GM12878 (cell line): ENCODE measurements around the gene MED1. TPM values are rescaled to one million over a fixed set of nuclear protein-coding genes. Genes with fewer than 3 reads are reported as not detected.

ENCODE experiments used
- ATAC-seq: fragments of 200-7000 bp; cut with Tn5 transposase; 3 replicates; pipeline ENCODE4 v1.9.1; 2020; ENCODE audit warnings: mild to moderate bottlenecking, moderate library complexity
- BruUV-seq: library from RNA; stranded (reverse); fragments of 400-500 nt; replicated peaks from 2 replicates; lab custom pipeline; 2021; lab: Mats Ljungman, UMichigan
- CTCF ChIA-PET: fragments of 300-600 bp; sonication (Branson Sonifier 250); formaldehyde crosslinking; extraction: SDS; loops from one replicate; lab custom pipeline; 2021; ENCODE audit warnings: inconsistent platforms; lab: Yijun Ruan, JAX
- POLR2A ChIA-PET: fragments of 350-600 bp; formaldehyde crosslinking; extraction: SDS; loops from one replicate; lab custom pipeline; 2021; ENCODE audit warnings: inconsistent platforms; lab: Charles Lee
- RAD21 ChIA-PET: fragments of 300-600 bp; sonication (Branson Sonifier 250); formaldehyde crosslinking; loops from one replicate; lab custom pipeline; 2023; ENCODE audit warnings: antibody characterized with exemption; ENCODE audit not compliant: unreplicated experiment; lab: Charles Lee
- SMC1A ChIA-PET: fragments of 300-600 bp; sonication (Branson Sonifier 250); formaldehyde crosslinking; loops from one replicate; lab custom pipeline; 2023; ENCODE audit not compliant: unreplicated experiment, uncharacterized antibody; lab: Charles Lee
- DNase-seq: peaks from one replicate; pipeline ENCODE4 v3.0.0-alpha.2; 2011; ENCODE audit warnings: low read depth, low spot score
- FAIRE-seq: peaks from 3 replicates; lab custom pipeline; 2011; peaks lifted over from hg19 to GRCh38; lab: Jason Lieb, UNC
- H2AFZ ChIP-seq: 2 replicates; pipeline ENCODE4 v1.6.0; 2011; ENCODE audit warnings: low read depth, low read length, control low read depth; ENCODE audit not compliant: control insufficient read depth
- H3K27ac ChIP-seq: 2 replicates; pipeline ENCODE4 v1.5.1; 2011; ENCODE audit warnings: control low read depth; ENCODE audit not compliant: control insufficient read depth, insufficient read depth
- H3K27me3 ChIP-seq, 2 experiments: replicated peaks in 1 of 2; 2 replicates each; pipeline versions ENCODE4 v1.6.0 to v1.6.1; 2011; ENCODE audit warnings: low read length in 1 of 2; ENCODE audit not compliant: control insufficient read depth in 2 of 2, insufficient read depth in 2 of 2
- H3K36me3 ChIP-seq, 2 experiments: 2 replicates each; pipeline ENCODE4 v1.5.1; 2011; ENCODE audit warnings: low read length in 1 of 2; ENCODE audit not compliant: control insufficient read depth in 2 of 2, insufficient read depth in 2 of 2
- H3K4me1 ChIP-seq: 2 replicates; pipeline ENCODE4 v1.6.1; 2011; ENCODE audit warnings: mild to moderate bottlenecking, low read length, moderate library complexity, mixed read lengths; ENCODE audit not compliant: control insufficient read depth, insufficient read depth
- H3K4me2 ChIP-seq: 2 replicates; pipeline ENCODE4 v1.6.0; 2011; ENCODE audit warnings: control low read depth; ENCODE audit not compliant: control insufficient read depth, insufficient read depth
- H3K4me3 ChIP-seq: fragments of 200-600 bp; sonication (generic); 2 replicates; pipeline ENCODE4 v1.5.1; 2016
- H3K79me2 ChIP-seq: 2 replicates; pipeline ENCODE4 v1.6.0; 2011; ENCODE audit warnings: low read length; ENCODE audit not compliant: control insufficient read depth, insufficient read depth
- H3K9ac ChIP-seq: 2 replicates; pipeline ENCODE4 v1.8.0; 2011; ENCODE audit warnings: low read length, control low read depth, mixed read lengths; ENCODE audit not compliant: control insufficient read depth, insufficient read depth
- H3K9me3 ChIP-seq: replicated peaks from 3 replicates; pipeline ENCODE4 v1.5.1; 2011; ENCODE audit warnings: mild to moderate bottlenecking, low read length; ENCODE audit not compliant: control insufficient read depth, insufficient read depth
- H4K20me1 ChIP-seq: 2 replicates; pipeline ENCODE4 v1.6.0; 2011; ENCODE audit not compliant: control insufficient read depth, insufficient read depth
- CBX5 ChIP-seq: sonication (generic); IDR thresholded peaks from 2 replicates; pipeline ENCODE4 v1.6.1; 2016; ENCODE audit warnings: low read depth, moderate library complexity, mild to moderate bottlenecking, inconsistent platforms
- CEBPZ ChIP-seq: fragments of 150-350 bp; IDR thresholded peaks from 2 replicates; pipeline ENCODE4 v1.6.1; 2016; ENCODE audit warnings: low read depth, low read length
- CREB1 ChIP-seq: IDR thresholded peaks from 2 replicates; pipeline ENCODE4 v1.6.1; 2012; ENCODE audit warnings: low read depth, mild to moderate bottlenecking, inconsistent platforms
- CUX1 ChIP-seq: IDR thresholded peaks from 2 replicates; pipeline ENCODE4 v1.6.1; 2012; ENCODE audit warnings: improper control_type of control experiment, low read depth, low read length; ENCODE audit not compliant: insufficient replicate concordance
- ESRRA ChIP-seq: IDR thresholded peaks from 2 replicates; pipeline ENCODE4 v1.6.1; 2012; ENCODE audit warnings: mild to moderate bottlenecking, low read length, improper control_type of control experiment
- HCFC1 ChIP-seq: fragments of 150-350 bp; IDR thresholded peaks from 2 replicates; pipeline ENCODE4 v1.6.1; 2014; ENCODE audit warnings: low read length
- KDM1A ChIP-seq: fragments of 200-600 bp; sonication (generic); IDR thresholded peaks from 2 replicates; pipeline ENCODE4 v1.6.1; 2016; ENCODE audit warnings: borderline replicate concordance
- MTA2 ChIP-seq: fragments of 450-650 bp; IDR thresholded peaks from 2 replicates; pipeline ENCODE4 v1.6.1; 2016; ENCODE audit warnings: low read depth, mild to moderate bottlenecking, moderate library complexity
- MTA3 ChIP-seq: IDR thresholded peaks from 2 replicates; pipeline ENCODE4 v1.6.1; 2012; ENCODE audit warnings: low read length, inconsistent platforms, borderline replicate concordance
- POLR2A ChIP-seq: IDR thresholded peaks from 2 replicates; pipeline ENCODE4 v1.6.1; 2011; ENCODE audit warnings: low read depth, mild to moderate bottlenecking, low read length
- RELB ChIP-seq: fragments of 450-650 bp; IDR thresholded peaks from 2 replicates; pipeline ENCODE4 v1.6.1; 2017; ENCODE audit warnings: low read depth, mild to moderate bottlenecking, moderate library complexity
- SIN3A ChIP-seq: IDR thresholded peaks from 2 replicates; pipeline ENCODE4 v1.6.1; 2012; ENCODE audit warnings: low read depth, low read length, improper control_type of control experiment
- SMC3 ChIP-seq: IDR thresholded peaks from 2 replicates; pipeline ENCODE4 v1.6.1; 2011; ENCODE audit warnings: low read length, improper control_type of control experiment, borderline replicate concordance
- SUZ12 ChIP-seq: fragments of 200-600 bp; sonication (generic); IDR thresholded peaks from one replicate; pipeline ENCODE4 v1.6.1; 2018; ENCODE audit warnings: antibody characterized with exemption, mild to moderate bottlenecking; ENCODE audit not compliant: unreplicated experiment
- WRNIP1 ChIP-seq: IDR thresholded peaks from 2 replicates; pipeline ENCODE4 v1.6.1; 2011; ENCODE audit warnings: low read depth, low read length, improper control_type of control experiment, borderline replicate concordance
- WGBS: methylation state at CpG from one replicate; pipeline ENCODE4 v1.1.6; 2016; ENCODE audit warnings: low lambda C conversion rate; ENCODE audit not compliant: insufficient replicate concordance, insufficient coverage; ENCODE audit errors: missing lambda C conversion rate; 5-methylcytosine and 5-hydroxymethylcytosine counted together
- in situ Hi-C: fragments of 300-500 bp; cut with MboI; formaldehyde crosslinking; loops from 9 replicates; pipeline ENCODE4 v1.14.3; 2018; ENCODE audit warnings: mixed read lengths
- intact Hi-C: fragments of 100-400 bp; cut with micrococcal nuclease; formaldehyde crosslinking; loops from one replicate; pipeline ENCODE4 v1.14.2; 2022; ENCODE audit not compliant: unreplicated experiment
- polyA plus RNA-seq, 11 experiments: library from polyadenylated mRNA; depleted of rRNA in 4 of 11; unstranded in 6 of 11; stranded (reverse) in 5 of 11; fragments of >200 nt; fragmentation: Nextera tagmentation in 4 of 11; fragmentation: Illumina TruSeq in 1 of 11; extraction: Ambion mirVana in 4 of 11; extraction: Trizol in 1 of 11; gene quantifications; 1 replicate in 1 of 11; 2 replicates in 10 of 11; pipeline versions ENCODE4 v1.2.1 to v1.2.3, GENCODE V29; 2011 to 2016; ENCODE audit warnings: inconsistent platforms in 2 of 11, missing spikeins in 2 of 11, low read depth in 1 of 11
- total RNA-seq, 4 experiments: library from RNA; depleted of rRNA in 3 of 4; stranded (reverse); fragments of >200 nt in 3 of 4; fragmentation: Illumina TruSeq in 1 of 4; extraction: Trizol in 1 of 4; gene quantifications; 2 replicates each; pipeline versions ENCODE4 v1.2.1 to v1.2.3, GENCODE V29; 2013 to 2021

Gene MED1
- total and polyA plus RNA-seq, 10 of the 15 experiments (the other 5 are each of a cell fraction or from before 2014, with no cell fraction given): 8.7 to 50.1 (median 30.1) TPM

GRCh38 chr17:39416141-39416540 is 34.9 kb downstream of the MED1 start:
- CTCF ChIA-PET: interaction anchor here (0.8 kb wide), 1 partner anchor 1491 kb away, joined by 3 read pairs; no protein-coding TSS in a partner anchor
- Histone ChIP-seq H3K27me3 (no peaks in the 10 kb centered on the region), H3K9ac (no peak overlapping the region), H3K4me3 (no peak overlapping the region), H4K20me1 (no peaks in the 10 kb centered on the region), H3K36me3 (peaks cover 11 to 22% of the 10 kb centered on the region in 2 experiments), H3K79me2 (no peaks in the 10 kb centered on the region), H2AFZ (no peak overlapping the region), H3K4me1 (no peaks in the 10 kb centered on the region), H3K9me3 (no peaks in the 10 kb centered on the region), H3K4me2 (no peak overlapping the region), H3K27ac (no peak overlapping the region)
- TF ChIP-seq CREB1: no peak
- TF ChIP-seq CBX5: no peak
- TF ChIP-seq MTA3: no peak
- TF ChIP-seq SIN3A: no peak
- TF ChIP-seq ESRRA: no peak
- TF ChIP-seq HCFC1: no peak
- no peak for TF ChIP-seq CEBPZ
- TF ChIP-seq POLR2A: no peak
- TF ChIP-seq CUX1: no peak
- TF ChIP-seq WRNIP1: no peak
- TF ChIP-seq SUZ12: no peak
- no peak for TF ChIP-seq MTA2
- no peak for TF ChIP-seq RELB
- TF ChIP-seq SMC3: no peak
- TF ChIP-seq KDM1A: no peak
- DNase-seq (no peak), ATAC-seq (no peak), FAIRE-seq (no peak)
- POLR2A ChIA-PET: no interaction called here
- no TSS peak for BruUV-seq
- WGBS: 95% methylated on average over 1 of the region's 1 CpG
- intact Hi-C loops: no loop called here
- SMC1A ChIA-PET: interaction anchor here (1.4 to 1.5 kb wide), 2 partner anchors 10 to 131 kb away, joined by 3 to 5 read pairs; no protein-coding TSS in a partner anchor
- RAD21 ChIA-PET: no interaction called here
- in situ Hi-C loops: no loop called here
